ENCODE measurements around the gene CYP4F8. TPM values are rescaled to one million over a fixed set of nuclear protein-coding genes. Genes with fewer than 3 reads are reported as not detected.
A peak's percentile ranks its signal among the peaks of the same experiment; 100 is the strongest.

Gene CYP4F8
- total RNA-seq, 3 donors from 2014 or later, result 2.6 to 5.0 TPM; not detected in 1

DNA sequence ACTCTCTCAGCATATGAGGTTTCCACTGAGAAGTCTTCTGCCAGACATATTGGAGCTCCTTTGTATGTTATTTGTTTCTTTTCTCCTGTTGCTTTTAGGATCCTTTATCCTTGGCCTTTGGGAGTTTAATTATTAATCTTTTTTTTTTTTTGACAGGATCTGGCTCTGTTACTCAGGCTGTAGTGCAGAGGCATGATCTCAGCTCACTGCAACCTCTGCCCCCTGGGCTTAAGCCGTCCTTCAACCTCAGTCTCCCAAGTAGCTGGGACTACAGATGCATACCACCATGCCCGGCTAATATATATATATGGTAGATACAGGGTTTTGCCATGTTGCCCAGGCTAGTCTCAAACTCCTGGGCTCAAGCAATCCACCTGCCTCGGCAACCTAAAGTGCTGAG is 19.1 kb downstream of the CYP4F8 start:
- H3K27me3 ChIP-seq, result no peaks in the 10 kb centered on the region

DNA sequence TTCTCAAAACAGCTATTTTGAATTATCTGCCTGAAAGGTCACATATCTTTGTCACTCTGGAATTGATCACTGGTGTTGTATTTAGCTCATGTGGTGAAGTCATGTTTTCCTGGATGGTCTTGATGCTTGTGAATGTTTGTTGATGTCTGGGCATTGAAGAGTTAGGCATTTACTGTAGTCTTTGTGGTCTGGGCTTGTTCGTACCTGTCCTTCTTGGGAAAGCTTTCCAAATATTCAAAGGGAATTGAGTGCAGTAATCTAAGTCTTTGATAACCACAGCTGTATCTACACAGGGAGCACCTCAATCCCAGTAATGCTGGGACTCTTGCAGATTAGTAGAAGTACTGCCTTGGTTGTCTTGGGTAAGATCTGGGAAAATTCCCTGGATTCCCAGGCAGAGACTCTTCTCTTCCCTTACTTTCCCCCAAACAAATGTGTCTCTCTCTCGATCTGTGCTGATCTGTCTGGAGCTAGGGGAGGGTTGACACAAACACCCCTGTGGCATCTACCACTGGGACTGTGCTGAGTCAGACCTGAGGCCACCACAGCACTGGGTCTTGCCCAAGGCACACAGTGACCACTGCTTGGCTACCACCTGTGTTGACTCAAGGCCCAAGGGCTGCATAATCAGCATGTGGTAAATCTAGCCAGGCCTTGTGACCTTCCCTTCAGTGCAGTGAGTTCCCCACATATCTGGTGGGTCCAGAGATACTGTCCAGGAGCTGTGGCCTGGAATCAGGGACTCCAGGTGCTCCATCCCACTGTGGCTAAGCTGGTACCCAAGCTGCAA is 20.2 kb downstream of the CYP4F8 start:
- H3K27ac ChIP-seq, result no peak overlapping the region
- H3K27me3 ChIP-seq, result no peaks in the 10 kb centered on the region
- no peak overlapping the region for H3K4me3 ChIP-seq
- H3K9me3 ChIP-seq, result peaks cover 0 to 6% of the 10 kb centered on the region in 2 donors
- H3K4me1 ChIP-seq, result no peaks in the 10 kb centered on the region
- H3K36me3 ChIP-seq, result no peaks in the 10 kb centered on the region
- TF ChIP-seq POLR2AphosphoS5 (IDR thresholded peaks at IDR 0.05) (no peak), POLR2A (IDR thresholded peaks at IDR 0.05) (no peak)
- TF ChIP-seq, protein P1, sequence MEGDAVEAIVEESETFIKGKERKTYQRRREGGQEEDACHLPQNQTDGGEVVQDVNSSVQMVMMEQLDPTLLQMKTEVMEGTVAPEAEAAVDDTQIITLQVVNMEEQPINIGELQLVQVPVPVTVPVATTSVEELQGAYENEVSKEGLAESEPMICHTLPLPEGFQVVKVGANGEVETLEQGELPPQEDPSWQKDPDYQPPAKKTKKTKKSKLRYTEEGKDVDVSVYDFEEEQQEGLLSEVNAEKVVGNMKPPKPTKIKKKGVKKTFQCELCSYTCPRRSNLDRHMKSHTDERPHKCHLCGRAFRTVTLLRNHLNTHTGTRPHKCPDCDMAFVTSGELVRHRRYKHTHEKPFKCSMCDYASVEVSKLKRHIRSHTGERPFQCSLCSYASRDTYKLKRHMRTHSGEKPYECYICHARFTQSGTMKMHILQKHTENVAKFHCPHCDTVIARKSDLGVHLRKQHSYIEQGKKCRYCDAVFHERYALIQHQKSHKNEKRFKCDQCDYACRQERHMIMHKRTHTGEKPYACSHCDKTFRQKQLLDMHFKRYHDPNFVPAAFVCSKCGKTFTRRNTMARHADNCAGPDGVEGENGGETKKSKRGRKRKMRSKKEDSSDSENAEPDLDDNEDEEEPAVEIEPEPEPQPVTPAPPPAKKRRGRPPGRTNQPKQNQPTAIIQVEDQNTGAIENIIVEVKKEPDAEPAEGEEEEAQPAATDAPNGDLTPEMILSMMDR (IDR thresholded peaks at IDR 0.05), result no peak
- intact Hi-C loops (cut with DNase I; ENCODE audit: low total_unique reads), result no loop called here
- no peak for DNase-seq (ENCODE audit: low spot score in 2 of 2)

More for the DNA sequence above, 19.1 kb downstream of the CYP4F8 start:
- peaks cover 0 to 6% of the 10 kb centered on the region in 2 donors for H3K9me3 ChIP-seq
- TF ChIP-seq POLR2A (IDR thresholded peaks at IDR 0.05) (no peak), POLR2AphosphoS5 (IDR thresholded peaks at IDR 0.05) (no peak)
- TF ChIP-seq, protein P1 (IDR thresholded peaks at IDR 0.05), result no peak
- H3K27ac ChIP-seq, result no peak overlapping the region
- no peak overlapping the region for H3K4me3 ChIP-seq
- no peaks in the 10 kb centered on the region for H3K4me1 ChIP-seq
- DNase-seq (ENCODE audit: low spot score in 2 of 2), result no peak
- no peaks in the 10 kb centered on the region for H3K36me3 ChIP-seq
- intact Hi-C loops (cut with DNase I; ENCODE audit: low total_unique reads), result no loop called here

DNA sequence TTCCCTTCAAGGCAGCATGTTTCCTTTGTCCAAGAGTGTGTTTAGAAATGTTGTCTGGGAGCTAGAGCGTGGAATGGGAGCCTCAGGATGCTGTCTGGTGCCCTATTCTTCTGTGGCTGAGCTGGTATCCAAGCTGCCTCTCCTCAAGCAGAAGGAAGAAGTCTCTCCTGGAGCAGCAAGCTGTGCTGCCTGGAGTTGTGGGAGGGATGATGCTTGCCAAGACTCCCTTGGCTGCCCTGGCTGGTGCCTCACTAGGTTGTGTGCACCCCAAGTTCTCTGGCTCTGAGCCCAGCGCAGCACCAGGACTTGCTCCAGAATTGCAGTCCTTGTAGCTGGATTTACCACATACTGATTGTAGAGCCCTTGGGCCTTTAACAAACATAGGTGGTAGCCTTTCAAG is 21.0 kb downstream of the CYP4F8 start:
- no peak overlapping the region for H3K27ac ChIP-seq
- intact Hi-C loops (cut with DNase I; ENCODE audit: low total_unique reads), result no loop called here
- H3K4me1 ChIP-seq, result no peaks in the 10 kb centered on the region
- H3K36me3 ChIP-seq, result no peaks in the 10 kb centered on the region
- DNase-seq (ENCODE audit: low spot score in 2 of 2), result no peak
- H3K27me3 ChIP-seq, result no peaks in the 10 kb centered on the region
- no peak for TF ChIP-seq POLR2A (IDR thresholded peaks at IDR 0.05)
- TF ChIP-seq POLR2AphosphoS5 (IDR thresholded peaks at IDR 0.05), result no peak
- TF ChIP-seq, protein P1 (IDR thresholded peaks at IDR 0.05), result no peak
- peaks cover 0 to 6% of the 10 kb centered on the region in 2 donors for H3K9me3 ChIP-seq
- no peak overlapping the region for H3K4me3 ChIP-seq

DNA sequence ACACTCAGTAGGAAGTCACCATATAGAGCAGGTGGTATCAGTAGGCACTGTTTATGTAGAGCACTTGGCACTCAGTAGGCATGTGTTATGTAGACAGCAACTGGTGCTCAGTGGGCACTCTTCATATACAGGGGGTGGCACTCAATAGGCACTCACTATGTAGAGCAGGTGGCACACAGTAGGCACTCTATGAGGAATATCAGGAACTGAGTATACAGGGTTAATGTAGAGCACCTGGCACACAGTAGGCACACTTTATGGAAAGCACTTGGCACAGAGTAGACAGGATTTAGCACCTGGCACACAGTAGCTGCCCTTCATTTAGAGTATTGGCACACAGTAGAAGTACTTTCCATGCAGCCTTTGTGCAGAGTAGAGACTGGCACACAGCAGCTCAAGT is 24.6 kb downstream of the CYP4F8 start:
- Histone ChIP-seq H3K9me3 (peaks cover 0 to 6% of the 10 kb centered on the region in 2 donors), H3K4me1 (no peaks in the 10 kb centered on the region), H3K36me3 (no peaks in the 10 kb centered on the region), H3K27ac (no peak overlapping the region), H3K4me3 (no peak overlapping the region), H3K27me3 (no peaks in the 10 kb centered on the region)
- intact Hi-C loops (cut with DNase I; ENCODE audit: low total_unique reads), result no loop called here
- DNase-seq (ENCODE audit: low spot score in 2 of 2), result no peak
- TF ChIP-seq POLR2A (IDR thresholded peaks at IDR 0.05) (no peak), POLR2AphosphoS5 (IDR thresholded peaks at IDR 0.05) (no peak)
- TF ChIP-seq, protein P1 (IDR thresholded peaks at IDR 0.05), result no peak

DNA sequence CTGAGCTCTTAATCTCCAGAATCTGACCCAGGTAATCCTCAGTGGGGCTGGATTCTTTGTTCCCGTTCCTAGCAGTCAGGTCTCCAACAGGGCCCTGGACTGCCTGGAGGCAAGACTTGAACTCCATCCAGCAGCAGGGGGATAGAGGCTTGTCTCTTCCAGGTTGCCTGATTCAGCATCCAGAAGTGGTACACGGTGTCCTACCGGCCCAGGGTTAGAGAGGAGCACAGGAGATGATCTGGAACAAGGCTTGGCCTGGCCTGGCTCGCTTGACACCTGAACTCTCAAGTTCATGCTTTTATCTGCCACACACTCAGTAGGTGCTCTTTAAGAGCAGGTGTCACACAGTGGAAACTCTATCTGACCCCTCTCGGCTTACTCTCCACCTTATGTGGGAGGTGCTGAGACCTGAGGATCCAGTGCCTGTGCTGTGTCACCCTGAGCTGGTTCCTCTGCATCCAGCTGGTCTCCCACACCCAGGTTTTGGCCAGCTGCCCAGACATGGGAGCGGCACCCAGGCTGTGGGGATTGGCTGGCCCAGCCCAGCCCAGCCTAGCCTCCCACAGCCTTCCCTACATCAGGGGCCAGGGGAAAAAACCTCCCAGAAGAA is 25.4 kb downstream of the CYP4F8 start, which contains the start of gene CYP4F3:
Gene CYP4F3 (plus strand): TSS at position 604 of the 610 bp plus-strand sequence. CDS start 519 bp downstream, outside the sequence.
- H3K27ac ChIP-seq, result no peak within 1 kb of the TSS
- no peaks in the 10 kb centered on the region for H3K27me3 ChIP-seq
- no peak for TF ChIP-seq POLR2A (IDR thresholded peaks at IDR 0.05)
- TF ChIP-seq POLR2AphosphoS5 (IDR thresholded peaks at IDR 0.05), result no peak
- TF ChIP-seq, protein P1 (IDR thresholded peaks at IDR 0.05), result no peak
- no peak within 1 kb of the TSS for H3K4me3 ChIP-seq
- no peaks in the 10 kb centered on the region for H3K36me3 ChIP-seq
- H3K4me1 ChIP-seq, result no peaks in the 10 kb centered on the region
- H3K9me3 ChIP-seq, result peaks cover 0 to 5% of the 10 kb centered on the region in 2 donors
- intact Hi-C loops (cut with DNase I; ENCODE audit: low total_unique reads), result no loop called here
- DNase-seq (ENCODE audit: low spot score in 2 of 2), result peak; percentile 41 to 79

Data from breast epithelium (tissue), 4 donors.